GM19099 (cell line): Measurements from ENCODE around the gene PTPRCAP.

Experiments used
- POLR2A ChIP-seq: IDR thresholded peaks from 3 replicates; pipeline ENCODE4 v1.6.1; 2011; ENCODE audit warnings: low read depth; ENCODE audit not compliant: insufficient read length; ENCODE audit errors: extremely low read depth

The PTPRCAP gene

GRCh38 chr11:67400942-67401494, 36.5 kb downstream of the PTPRCAP start:
- TF ChIP-seq POLR2A: no peak

- TF ChIP-seq POLR2A: no peak
These were observed 37.1 kb downstream of the PTPRCAP start for GRCh38 chr11:67400251-67400941.

- TF ChIP-seq POLR2A: no peak
These were observed 38.6 kb downstream of the PTPRCAP start for GRCh38 chr11:67398661-67399563.

- no peak for TF ChIP-seq POLR2A
These were observed 39.4 kb downstream of the PTPRCAP start for GRCh38 chr11:67397986-67398660.

- no peak for TF ChIP-seq POLR2A
These were observed 39.9 kb downstream of the PTPRCAP start for GRCh38 chr11:67397536-67397935.

GRCh38 chr11:67396587-67397389, 40.7 kb downstream of the PTPRCAP start:
- no peak for TF ChIP-seq POLR2A

- no peak for TF ChIP-seq POLR2A
These were observed 41.3 kb downstream of the PTPRCAP start for GRCh38 chr11:67396259-67396581.

GRCh38 chr11:67395555-67396258, 41.8 kb downstream of the PTPRCAP start:
- TF ChIP-seq POLR2A: no peak

GRCh38 chr11:67393990-67394389, 43.5 kb downstream of the PTPRCAP start:
- no peak for TF ChIP-seq POLR2A

GRCh38 chr11:67393437-67393836, 44.0 kb downstream of the PTPRCAP start:
- TF ChIP-seq POLR2A: no peak

- no peak for TF ChIP-seq POLR2A
These were observed 45.2 kb downstream of the PTPRCAP start for GRCh38 chr11:67392183-67392715.

GRCh38 chr11:67391304-67392182, 45.9 kb downstream of the PTPRCAP start, which contains the start of gene RAD9A:
Gene RAD9A, plus strand, starts transcription at chr11:67391986. Its CDS starts 59 bp downstream, at chr11:67392045.
- TF ChIP-seq POLR2A: peak; percentile 75

GRCh38 chr11:67390947-67391303, 46.6 kb downstream of the PTPRCAP start:
- TF ChIP-seq POLR2A: no peak
